ENCODE measurements around the gene RPH3AL. TPM values are rescaled to one million over a fixed set of nuclear protein-coding genes. Genes with fewer than 3 reads are reported as not detected.

Gene RPH3AL
- total RNA-seq, 1 donor, result 2.0 TPM

DNA sequence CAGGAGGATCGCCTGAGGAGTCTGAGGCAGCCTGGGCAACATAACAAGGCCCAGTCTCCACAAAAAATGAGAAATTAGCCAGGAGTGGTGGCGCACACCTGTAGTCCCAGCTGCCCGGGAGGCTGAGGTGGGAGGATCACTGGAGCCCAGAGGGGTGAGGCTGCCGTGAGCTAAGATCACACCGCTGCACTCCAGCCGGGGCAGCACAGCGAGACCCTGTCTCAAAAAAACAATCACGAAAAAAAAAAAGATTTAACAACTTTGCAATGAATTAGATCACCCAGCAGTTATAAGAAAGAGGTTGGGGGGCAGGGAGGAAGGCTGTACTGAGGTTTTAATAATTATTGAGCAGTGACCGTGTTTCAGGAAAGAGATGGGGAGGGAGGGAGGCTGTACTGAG, 49.4 kb downstream of the RPH3AL start:
- no peak overlapping the region for H3K4me3 ChIP-seq (ENCODE audit: low read depth, low read length)
- DNase-seq (ENCODE audit: low read depth), result no peak
- no peak for TF ChIP-seq CTCF (IDR thresholded peaks at IDR 0.05; ENCODE audit: insufficient read depth, low read length)

DNA sequence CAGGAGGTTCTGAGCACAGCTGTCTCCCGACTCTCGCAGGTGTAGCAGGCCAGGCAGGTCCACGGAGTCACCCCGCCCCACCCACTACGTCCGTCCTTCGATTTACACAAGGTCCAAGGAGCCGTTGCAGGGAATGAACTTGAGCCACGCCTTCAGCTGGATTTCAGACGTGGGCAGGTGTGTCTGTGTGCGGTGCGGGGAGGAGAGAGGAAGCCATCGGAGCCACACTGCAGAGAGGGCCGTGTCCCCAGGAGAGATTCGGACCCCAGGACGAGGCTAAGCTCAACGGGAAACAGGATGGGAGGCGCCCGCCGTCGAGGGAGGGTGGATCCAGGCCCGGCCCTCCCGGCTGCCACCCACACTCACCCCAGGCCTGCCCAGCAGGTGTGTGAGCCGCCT, 50.3 kb downstream of the RPH3AL start:
- no peak overlapping the region for H3K4me3 ChIP-seq (ENCODE audit: low read depth, low read length)
- no peak for DNase-seq (ENCODE audit: low read depth)
- TF ChIP-seq CTCF (IDR thresholded peaks at IDR 0.05; ENCODE audit: insufficient read depth, low read length), result no peak

DNA sequence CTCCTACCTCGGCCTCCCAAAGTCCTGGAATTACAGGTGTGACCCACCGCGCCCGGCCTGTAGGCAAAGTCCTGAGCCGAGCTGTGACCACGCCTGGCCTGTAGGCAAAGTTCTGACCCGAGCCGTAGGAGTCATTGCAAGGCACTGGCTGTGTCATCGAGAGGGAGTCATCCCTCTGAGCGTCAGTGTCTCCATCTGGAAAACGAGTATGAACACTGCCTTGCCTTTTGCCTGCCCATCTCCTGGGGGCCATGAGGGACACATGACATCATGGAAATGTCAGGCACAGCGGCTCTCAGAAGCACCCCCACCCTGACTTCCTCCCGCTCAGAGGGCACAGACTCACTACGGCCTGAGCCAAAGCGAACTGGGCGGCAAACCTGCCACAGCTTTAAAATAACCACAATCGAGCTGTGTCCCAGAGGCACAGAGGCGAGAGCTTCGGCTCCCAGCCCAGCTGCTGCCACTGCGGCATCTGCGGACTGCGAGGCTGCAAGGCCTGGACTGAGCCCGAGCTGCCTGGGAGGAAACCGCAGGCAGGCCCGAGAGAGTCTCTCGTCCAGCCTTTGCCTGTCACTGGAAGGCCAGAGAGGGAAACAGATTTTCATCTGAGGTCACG, 50.8 kb downstream of the RPH3AL start:
- TF ChIP-seq CTCF (IDR thresholded peaks at IDR 0.05; ENCODE audit: insufficient read depth, low read length), result no peak
- DNase-seq (ENCODE audit: low read depth), result peak; percentile 9
- no peak overlapping the region for H3K4me3 ChIP-seq (ENCODE audit: low read depth, low read length)

DNA sequence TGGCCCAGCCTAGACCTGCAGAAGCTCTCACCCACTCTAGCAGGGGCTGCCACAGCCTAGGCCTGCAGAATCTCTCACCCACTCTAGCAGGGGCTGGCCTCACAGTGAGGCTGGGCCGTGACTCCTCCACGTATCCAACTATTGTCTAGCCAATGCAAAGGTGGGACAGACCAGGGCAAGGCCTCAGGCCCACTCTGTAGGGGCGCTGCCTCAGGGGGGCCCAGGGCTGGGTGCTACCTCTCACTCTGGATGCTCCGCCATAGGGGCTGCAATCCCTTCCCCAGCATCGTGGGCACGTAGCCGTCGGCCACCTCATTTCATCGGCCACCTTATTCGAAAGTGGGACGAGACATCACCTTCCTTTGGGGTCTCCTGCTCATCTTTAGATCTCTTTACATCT, 51.7 kb downstream of the RPH3AL start:
- no peak for DNase-seq (ENCODE audit: low read depth)
- no peak overlapping the region for H3K4me3 ChIP-seq (ENCODE audit: low read depth, low read length)
- TF ChIP-seq CTCF (IDR thresholded peaks at IDR 0.05; ENCODE audit: insufficient read depth, low read length), result no peak

- no peak for DNase-seq (ENCODE audit: low read depth)
- H3K4me3 ChIP-seq (ENCODE audit: low read depth, low read length), result no peak overlapping the region
- TF ChIP-seq CTCF (IDR thresholded peaks at IDR 0.05; ENCODE audit: insufficient read depth, low read length), result no peak
Observed at GRCh38 chr17:299546-299945, 53.1 kb downstream of the RPH3AL start.

GRCh38 chr17:298791-299450, 53.7 kb downstream of the RPH3AL start:
- no peak for TF ChIP-seq CTCF (IDR thresholded peaks at IDR 0.05; ENCODE audit: insufficient read depth, low read length)
- peak; percentile 4 for DNase-seq (ENCODE audit: low read depth)
- H3K4me3 ChIP-seq (ENCODE audit: low read depth, low read length), result no peak overlapping the region
